ENCODE results near the gene RELCH. TPM values are rescaled to one million over a fixed set of nuclear protein-coding genes. Genes with fewer than 3 reads are reported as not detected.

RELCH gene
- polyA plus RNA-seq, 1 experiment: 8.2 TPM

DNA sequence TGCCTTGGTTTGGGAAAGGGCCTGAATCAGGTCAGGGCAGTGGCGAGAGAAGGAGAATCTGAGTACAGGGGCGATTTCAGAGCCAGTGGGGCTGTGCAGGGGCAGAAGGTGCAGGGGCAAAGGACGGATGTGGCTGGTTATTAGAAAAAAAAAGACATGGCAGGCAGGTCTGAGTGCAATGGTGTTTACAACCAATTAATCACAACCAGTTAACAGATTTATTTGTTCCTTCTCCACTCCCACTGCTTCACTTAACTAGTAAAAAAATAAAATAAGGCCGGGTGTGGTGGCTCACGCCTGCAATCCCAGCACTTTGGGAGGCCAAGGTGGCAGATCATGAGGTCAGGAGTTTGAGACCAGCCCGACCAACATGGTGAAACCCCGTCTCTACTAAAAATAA lies 143.6 kb downstream of the RELCH start:
- no peak for DNase-seq (ENCODE audit: low read depth)
- Histone ChIP-seq H3K4me3 (ENCODE audit: low read depth, low read length) (no peak overlapping the region), H3K27me3 (ENCODE audit: control insufficient read depth, insufficient read depth, low read length) (peaks cover 24% of the 10 kb centered on the region), H3K36me3 (ENCODE audit: control insufficient read depth, insufficient read depth, low read length) (no peaks in the 10 kb centered on the region)
- ChIA-PET CTCF (no interaction called here), POLR2A (no interaction called here)
- no peak for TF ChIP-seq CTCF (IDR thresholded peaks at IDR 0.05; ENCODE audit: insufficient read depth, low read depth, low read length)

DNA sequence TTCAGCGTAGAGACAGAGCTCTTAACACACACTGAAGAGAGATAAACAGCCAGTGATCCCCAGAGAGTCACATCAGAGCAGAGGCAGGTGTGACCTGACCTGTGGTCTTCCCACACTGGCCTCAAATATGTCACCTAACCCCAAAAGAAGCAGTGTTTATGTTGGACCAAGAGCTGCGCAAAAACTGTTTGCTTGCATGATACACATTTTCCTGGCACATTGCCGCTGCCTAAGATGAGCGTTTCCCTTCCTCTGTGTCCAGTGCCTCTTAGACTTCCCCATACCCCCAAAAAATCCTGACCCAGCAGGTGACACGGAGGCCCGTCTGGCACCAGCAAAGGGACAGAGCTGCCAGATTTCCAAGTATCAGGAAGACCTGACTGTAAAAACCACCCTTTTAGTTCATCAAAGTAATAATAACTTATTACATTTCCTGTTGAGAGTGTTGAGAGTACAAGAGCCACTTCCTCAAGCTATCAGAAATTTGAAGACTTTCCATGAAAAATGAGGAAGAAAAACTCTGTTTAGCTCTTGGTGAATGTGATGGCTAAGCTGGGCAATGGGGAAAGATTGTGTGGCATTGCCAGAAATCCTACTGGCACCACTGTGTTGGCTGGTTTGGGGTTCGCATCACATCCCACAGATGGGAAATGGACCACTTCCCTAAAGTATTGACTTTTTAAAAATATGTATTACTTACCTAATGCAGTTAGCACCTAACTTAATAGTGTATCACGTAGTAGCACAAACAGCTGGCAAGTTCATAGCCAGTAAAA lies 144.7 kb downstream of the RELCH start:
- no peak for TF ChIP-seq CTCF (IDR thresholded peaks at IDR 0.05; ENCODE audit: insufficient read depth, low read depth, low read length)
- Histone ChIP-seq H3K4me3 (ENCODE audit: low read depth, low read length) (no peak overlapping the region), H3K27me3 (ENCODE audit: control insufficient read depth, insufficient read depth, low read length) (peaks cover 15% of the 10 kb centered on the region), H3K36me3 (ENCODE audit: control insufficient read depth, insufficient read depth, low read length) (no peaks in the 10 kb centered on the region)
- no peak for DNase-seq (ENCODE audit: low read depth)
- ChIA-PET CTCF (interaction anchor here (0.6 kb wide), 1 partner anchor 33 kb away, joined by 3 read pairs; no protein-coding TSS in a partner anchor), POLR2A (no interaction called here)

GRCh38 chr18:62332431-62332830 lies 145.4 kb downstream of the RELCH start:
- ChIA-PET CTCF (no interaction called here), POLR2A (no interaction called here)
- Histone ChIP-seq H3K4me3 (ENCODE audit: low read depth, low read length) (no peak overlapping the region), H3K27me3 (ENCODE audit: control insufficient read depth, insufficient read depth, low read length) (peaks cover 11% of the 10 kb centered on the region), H3K36me3 (ENCODE audit: control insufficient read depth, insufficient read depth, low read length) (no peaks in the 10 kb centered on the region)
- DNase-seq (ENCODE audit: low read depth): no peak
- no peak for TF ChIP-seq CTCF (IDR thresholded peaks at IDR 0.05; ENCODE audit: insufficient read depth, low read depth, low read length)

- no peak for DNase-seq (ENCODE audit: low read depth)
- H3K27me3 ChIP-seq (ENCODE audit: control insufficient read depth, insufficient read depth, low read length): peaks cover 7% of the 10 kb centered on the region
- H3K36me3 ChIP-seq (ENCODE audit: control insufficient read depth, insufficient read depth, low read length): no peaks in the 10 kb centered on the region
- ChIA-PET POLR2A (no interaction called here), CTCF (interaction anchor here (0.7 kb wide), 1 partner anchor 176 kb away, joined by 6 read pairs; no protein-coding TSS in a partner anchor)
- no peak for TF ChIP-seq CTCF (IDR thresholded peaks at IDR 0.05; ENCODE audit: insufficient read depth, low read depth, low read length)
- no peak overlapping the region for H3K4me3 ChIP-seq (ENCODE audit: low read depth, low read length)
Observed at GRCh38 chr18:62332964-62333695, 146.1 kb downstream of the RELCH start.

GRCh38 chr18:62334120-62334519 lies 147.1 kb downstream of the RELCH start:
- DNase-seq (ENCODE audit: low read depth): no peak
- H3K27me3 ChIP-seq (ENCODE audit: control insufficient read depth, insufficient read depth, low read length): peaks cover 4% of the 10 kb centered on the region
- no peak for TF ChIP-seq CTCF (IDR thresholded peaks at IDR 0.05; ENCODE audit: insufficient read depth, low read depth, low read length)
- CTCF ChIA-PET: interaction anchor here (0.6 kb wide), 1 partner anchor 14 kb away, joined by 3 read pairs; no protein-coding TSS in a partner anchor
- POLR2A ChIA-PET: no interaction called here
- H3K4me3 ChIP-seq (ENCODE audit: low read depth, low read length): no peak overlapping the region
- H3K36me3 ChIP-seq (ENCODE audit: control insufficient read depth, insufficient read depth, low read length): no peaks in the 10 kb centered on the region
